Measurements from ENCODE around the gene LBHD2.

The LBHD2 gene

DNA sequence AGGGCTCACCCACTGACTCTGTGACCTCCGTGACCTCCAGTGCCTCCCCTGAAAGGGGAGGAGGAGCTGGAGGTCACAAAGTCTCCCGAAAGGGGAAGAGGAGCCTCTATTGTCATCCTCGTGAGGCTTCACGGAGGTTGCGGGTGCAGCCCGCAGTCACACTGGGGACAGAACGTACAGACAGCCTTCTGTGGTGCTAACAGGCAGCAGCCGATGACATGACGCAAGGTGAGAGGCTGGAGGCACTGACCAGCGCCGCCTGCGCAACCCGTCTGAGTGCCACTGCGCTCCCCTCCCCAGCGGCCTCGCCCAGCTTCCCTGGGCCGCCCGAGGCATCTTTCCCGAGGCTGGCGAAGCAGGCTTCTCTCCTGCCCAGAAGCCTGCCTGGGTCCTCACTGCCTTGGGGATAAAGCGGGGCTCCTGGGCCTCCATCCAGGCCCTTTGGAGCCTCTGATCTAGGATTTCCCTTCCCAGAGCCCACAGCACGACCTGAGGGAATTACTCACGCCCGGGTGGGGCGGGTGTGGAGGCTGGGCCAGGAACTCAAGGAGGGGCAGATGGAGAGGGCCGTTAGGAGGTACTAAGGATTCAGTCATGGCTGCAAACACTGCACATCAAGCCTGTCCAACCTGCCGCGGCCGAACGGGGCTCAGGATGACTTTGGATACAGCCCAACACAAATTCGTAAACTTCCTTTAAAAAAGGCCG lies 12.3 kb upstream of the LBHD2 start:
- POLR2A ChIA-PET (ENCODE audit: low non-redundant PET) = interaction anchor here (0.6 kb wide), 1 partner anchor 57 kb away, joined by 3 read pairs; no protein-coding TSS in a partner anchor
- CTCF ChIA-PET = interaction anchor here (0.6 to 0.7 kb wide), 3 partner anchors 28 to 472 kb away, joined by 3 to 4 read pairs (median 3); no protein-coding TSS in a partner anchor
- peak overlapping the region; percentile 99 for H3K27ac ChIP-seq
- peak; percentile 45 for DNase-seq (ENCODE audit: low spot score)
- TF ChIP-seq, protein P1, sequence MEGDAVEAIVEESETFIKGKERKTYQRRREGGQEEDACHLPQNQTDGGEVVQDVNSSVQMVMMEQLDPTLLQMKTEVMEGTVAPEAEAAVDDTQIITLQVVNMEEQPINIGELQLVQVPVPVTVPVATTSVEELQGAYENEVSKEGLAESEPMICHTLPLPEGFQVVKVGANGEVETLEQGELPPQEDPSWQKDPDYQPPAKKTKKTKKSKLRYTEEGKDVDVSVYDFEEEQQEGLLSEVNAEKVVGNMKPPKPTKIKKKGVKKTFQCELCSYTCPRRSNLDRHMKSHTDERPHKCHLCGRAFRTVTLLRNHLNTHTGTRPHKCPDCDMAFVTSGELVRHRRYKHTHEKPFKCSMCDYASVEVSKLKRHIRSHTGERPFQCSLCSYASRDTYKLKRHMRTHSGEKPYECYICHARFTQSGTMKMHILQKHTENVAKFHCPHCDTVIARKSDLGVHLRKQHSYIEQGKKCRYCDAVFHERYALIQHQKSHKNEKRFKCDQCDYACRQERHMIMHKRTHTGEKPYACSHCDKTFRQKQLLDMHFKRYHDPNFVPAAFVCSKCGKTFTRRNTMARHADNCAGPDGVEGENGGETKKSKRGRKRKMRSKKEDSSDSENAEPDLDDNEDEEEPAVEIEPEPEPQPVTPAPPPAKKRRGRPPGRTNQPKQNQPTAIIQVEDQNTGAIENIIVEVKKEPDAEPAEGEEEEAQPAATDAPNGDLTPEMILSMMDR (conservative IDR thresholded peaks at IDR 0.05; ENCODE audit: low read depth) = no peak

DNA sequence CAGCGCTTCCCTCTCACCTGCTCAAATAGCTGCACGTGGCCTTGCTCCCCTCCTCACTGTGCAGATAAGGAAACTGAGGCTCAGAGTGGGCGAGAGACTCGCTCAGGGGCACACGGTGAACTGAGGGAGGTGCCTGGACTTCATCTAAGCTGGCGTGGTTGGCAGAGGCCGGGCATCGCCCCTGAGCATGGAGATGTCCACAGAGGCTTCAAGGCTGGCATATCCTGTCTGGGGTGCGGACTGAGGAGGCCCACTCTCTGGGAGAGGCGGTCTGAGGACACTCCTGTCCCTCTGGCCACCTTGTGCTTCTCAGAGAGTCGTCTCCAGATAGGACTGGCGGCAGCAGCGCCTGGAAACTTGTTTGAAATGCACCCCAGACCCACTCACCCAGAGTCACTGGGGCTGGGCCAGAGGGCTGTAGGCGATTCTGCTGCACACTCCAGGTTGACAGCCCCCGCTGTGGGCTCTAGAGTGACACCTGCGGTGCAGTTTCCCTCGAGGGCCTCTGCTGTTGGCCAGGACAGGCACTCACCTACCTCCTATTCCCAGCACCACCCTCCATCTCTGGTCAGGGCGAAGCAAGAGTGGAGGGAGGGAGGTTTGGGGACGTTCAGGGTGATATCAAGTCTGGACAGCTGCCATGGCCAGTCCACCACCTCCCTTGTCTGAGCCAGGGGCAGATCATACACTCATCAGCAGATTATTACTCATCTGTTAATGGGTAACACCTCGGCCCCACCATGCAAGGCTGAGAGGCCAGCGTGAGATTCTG lies 11.2 kb upstream of the LBHD2 start:
- DNase-seq (ENCODE audit: low spot score) = peak; percentile 45
- CTCF ChIA-PET = interaction anchor here (0.6 kb wide), 1 partner anchor 27 kb away, joined by 3 read pairs; no protein-coding TSS in a partner anchor
- TF ChIP-seq, protein P1 (conservative IDR thresholded peaks at IDR 0.05; ENCODE audit: low read depth) = no peak
- POLR2A ChIA-PET (ENCODE audit: low non-redundant PET) = no interaction called here
- H3K27ac ChIP-seq = peak overlapping the region; percentile 99

DNA sequence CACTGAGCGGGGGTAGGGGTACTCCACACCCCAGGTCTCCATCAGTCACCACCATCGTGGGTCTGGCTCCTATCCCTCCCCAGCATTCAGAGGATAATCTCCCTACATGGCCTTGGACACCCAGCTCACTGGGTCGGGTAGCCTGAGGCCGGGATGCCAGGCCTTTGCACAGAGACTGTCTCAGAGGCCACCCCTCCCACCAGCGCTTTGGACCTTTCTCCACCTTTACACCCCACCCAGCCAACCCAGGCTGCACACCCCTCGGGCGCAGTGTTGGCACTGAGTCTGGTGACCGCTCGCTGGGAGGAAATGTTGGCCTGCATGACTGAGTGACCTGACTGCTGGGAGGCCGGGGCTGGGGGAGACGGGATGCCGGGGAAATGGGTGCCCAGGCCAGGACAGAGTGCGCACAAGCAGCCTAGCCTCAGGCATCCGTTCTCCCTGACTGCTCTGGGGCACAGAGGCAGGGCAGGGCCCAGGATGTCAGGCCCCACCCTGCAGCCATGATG lies 10.6 kb upstream of the LBHD2 start:
- ChIA-PET POLR2A (ENCODE audit: low non-redundant PET) (no interaction called here), CTCF (interaction anchor here (2.7 kb wide), 1 partner anchor 31 kb away, joined by 13 read pairs; no protein-coding TSS in a partner anchor)

DNA sequence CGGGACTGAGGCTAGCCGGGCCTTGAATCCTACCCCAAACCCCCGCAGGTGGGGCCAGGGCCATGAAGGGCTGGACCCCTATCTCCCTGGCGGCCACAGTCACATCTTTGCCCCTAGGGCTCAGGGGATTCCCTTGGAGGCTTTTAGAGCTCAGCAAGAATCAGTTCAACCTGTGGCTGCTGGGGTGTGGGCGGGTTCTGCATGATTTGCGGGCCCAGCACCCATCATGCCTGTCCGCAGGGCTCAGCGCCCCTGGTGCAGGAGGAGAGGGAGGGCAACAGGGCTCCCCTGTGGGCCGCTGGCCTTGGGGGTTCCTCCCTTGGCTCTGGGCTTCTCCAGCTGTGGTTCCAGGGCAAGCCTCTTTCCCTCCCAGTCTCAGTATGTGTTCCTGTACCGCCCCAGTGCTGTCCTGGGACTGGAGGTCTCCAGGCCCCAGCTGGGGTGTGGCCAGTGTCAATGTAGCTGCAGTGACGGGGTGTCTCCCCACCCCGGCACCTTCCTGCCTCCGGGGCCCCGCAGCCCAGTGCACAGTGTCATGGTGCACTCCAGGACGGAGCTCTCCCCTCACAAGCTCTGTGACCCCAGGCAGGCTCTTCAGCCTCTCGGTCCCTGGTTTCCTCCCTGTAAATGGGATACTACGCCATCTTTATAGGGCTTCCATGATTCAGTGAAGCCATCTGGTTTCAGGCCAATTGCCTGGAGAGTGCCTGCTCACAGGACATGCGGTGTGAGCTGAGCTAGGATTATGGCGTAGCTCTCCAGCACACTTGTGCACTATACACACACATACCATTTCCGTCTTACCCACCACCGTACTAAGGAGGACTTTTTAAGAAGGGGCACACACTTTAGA lies 9.9 kb upstream of the LBHD2 start:
- ChIA-PET CTCF (interaction anchor here (0.6 to 2.7 kb wide), 13 partner anchors 12 to 319 kb away, joined by 3 to 14 read pairs (median 4); no protein-coding TSS in a partner anchor), POLR2A (ENCODE audit: low non-redundant PET) (interaction anchor here (0.6 kb wide), 1 partner anchor 21 kb away, joined by 3 read pairs; no protein-coding TSS in a partner anchor)
- TF ChIP-seq, protein P1 (conservative IDR thresholded peaks at IDR 0.05; ENCODE audit: low read depth) = no peak
- H3K27ac ChIP-seq = peak overlapping the region; percentile 99
- no peak for DNase-seq (ENCODE audit: low spot score)

More for the DNA sequence above, 10.6 kb upstream of the LBHD2 start:
- TF ChIP-seq, protein P1 (conservative IDR thresholded peaks at IDR 0.05; ENCODE audit: low read depth) = no peak
- peak overlapping the region; percentile 99 for H3K27ac ChIP-seq
- no peak for DNase-seq (ENCODE audit: low spot score)

DNA sequence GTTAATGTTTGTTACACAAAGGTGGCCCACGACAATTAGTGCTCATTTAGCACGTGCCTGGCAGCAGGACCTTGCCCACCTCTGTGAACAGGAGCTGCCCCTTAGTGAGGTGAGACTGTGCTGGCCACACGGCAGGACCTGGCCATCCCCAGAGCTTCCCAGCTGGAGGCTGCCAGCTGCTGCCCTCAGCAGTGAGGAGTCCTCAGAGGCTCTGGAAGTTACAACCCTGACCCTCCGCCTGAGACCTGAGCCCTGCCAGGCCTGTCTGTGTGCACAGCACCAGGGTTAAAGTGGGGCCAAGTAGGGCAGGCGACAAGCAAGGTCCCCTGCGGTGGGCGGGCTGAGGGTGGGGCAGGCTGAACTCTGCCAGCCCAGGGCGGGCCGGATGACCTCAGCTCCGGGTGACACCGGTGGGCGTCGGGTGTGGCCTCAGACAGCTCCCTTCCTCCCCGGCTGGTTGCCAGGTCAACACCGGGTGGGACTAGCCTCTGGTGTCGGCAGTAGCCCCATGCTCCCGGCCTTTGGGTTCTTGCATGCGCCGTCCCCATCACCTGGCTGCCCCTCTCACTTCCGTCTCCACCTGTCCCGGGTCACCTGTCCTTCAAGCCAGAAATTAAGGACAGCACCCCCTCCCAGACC lies 9.2 kb upstream of the LBHD2 start:
- ChIA-PET POLR2A (ENCODE audit: low non-redundant PET) (no interaction called here), CTCF (interaction anchor here (0.6 to 2.7 kb wide), 16 partner anchors 11 to 322 kb away, joined by 3 to 14 read pairs (median 4); no protein-coding TSS in a partner anchor)
- peak overlapping the region; percentile 99 for H3K27ac ChIP-seq
- TF ChIP-seq, protein P1 (conservative IDR thresholded peaks at IDR 0.05; ENCODE audit: low read depth) = no peak
- no peak for DNase-seq (ENCODE audit: low spot score)

Measured in RWPE1 (cell line).